GM12878 (cell line): ENCODE data around the gene PTPN21. TPM values are rescaled to one million over a fixed set of nuclear protein-coding genes. Genes with fewer than 3 reads are reported as not detected.

Experiments used
- ATAC-seq: fragments of 200-7000 bp; cut with Tn5 transposase; 3 replicates; pipeline ENCODE4 v1.9.1; 2020; ENCODE audit warnings: mild to moderate bottlenecking, moderate library complexity
- BruUV-seq: library from RNA; stranded (reverse); fragments of 400-500 nt; replicated peaks from 2 replicates; lab custom pipeline; 2021; lab: Mats Ljungman, UMichigan
- CTCF ChIA-PET: fragments of 300-600 bp; sonication (Branson Sonifier 250); formaldehyde crosslinking; extraction: SDS; loops from one replicate; lab custom pipeline; 2021; ENCODE audit warnings: inconsistent platforms; lab: Yijun Ruan, JAX
- POLR2A ChIA-PET: fragments of 350-600 bp; formaldehyde crosslinking; extraction: SDS; loops from one replicate; lab custom pipeline; 2021; ENCODE audit warnings: inconsistent platforms; lab: Charles Lee
- RAD21 ChIA-PET: fragments of 300-600 bp; sonication (Branson Sonifier 250); formaldehyde crosslinking; loops from one replicate; lab custom pipeline; 2023; ENCODE audit warnings: antibody characterized with exemption; ENCODE audit not compliant: unreplicated experiment; lab: Charles Lee
- SMC1A ChIA-PET: fragments of 300-600 bp; sonication (Branson Sonifier 250); formaldehyde crosslinking; loops from one replicate; lab custom pipeline; 2023; ENCODE audit not compliant: unreplicated experiment, uncharacterized antibody; lab: Charles Lee
- DNase-seq: peaks from one replicate; pipeline ENCODE4 v3.0.0-alpha.2; 2011; ENCODE audit warnings: low read depth, low spot score
- FAIRE-seq: peaks from 3 replicates; lab custom pipeline; 2011; peaks lifted over from hg19 to GRCh38; lab: Jason Lieb, UNC
- H2AFZ ChIP-seq: 2 replicates; pipeline ENCODE4 v1.6.0; 2011; ENCODE audit warnings: low read depth, low read length, control low read depth; ENCODE audit not compliant: control insufficient read depth
- H3K27ac ChIP-seq: 2 replicates; pipeline ENCODE4 v1.5.1; 2011; ENCODE audit warnings: control low read depth; ENCODE audit not compliant: control insufficient read depth, insufficient read depth
- H3K27me3 ChIP-seq, 2 experiments: replicated peaks in 1 of 2; 2 replicates each; pipeline versions ENCODE4 v1.6.0 to v1.6.1; 2011; ENCODE audit warnings: low read length in 1 of 2; ENCODE audit not compliant: control insufficient read depth in 2 of 2, insufficient read depth in 2 of 2
- H3K36me3 ChIP-seq, 2 experiments: 2 replicates each; pipeline ENCODE4 v1.5.1; 2011; ENCODE audit warnings: low read length in 1 of 2; ENCODE audit not compliant: control insufficient read depth in 2 of 2, insufficient read depth in 2 of 2
- H3K4me1 ChIP-seq: 2 replicates; pipeline ENCODE4 v1.6.1; 2011; ENCODE audit warnings: mild to moderate bottlenecking, low read length, moderate library complexity, mixed read lengths; ENCODE audit not compliant: control insufficient read depth, insufficient read depth
- H3K4me2 ChIP-seq: 2 replicates; pipeline ENCODE4 v1.6.0; 2011; ENCODE audit warnings: control low read depth; ENCODE audit not compliant: control insufficient read depth, insufficient read depth
- H3K4me3 ChIP-seq: fragments of 200-600 bp; sonication (generic); 2 replicates; pipeline ENCODE4 v1.5.1; 2016
- H3K79me2 ChIP-seq: 2 replicates; pipeline ENCODE4 v1.6.0; 2011; ENCODE audit warnings: low read length; ENCODE audit not compliant: control insufficient read depth, insufficient read depth
- H3K9ac ChIP-seq: 2 replicates; pipeline ENCODE4 v1.8.0; 2011; ENCODE audit warnings: low read length, control low read depth, mixed read lengths; ENCODE audit not compliant: control insufficient read depth, insufficient read depth
- H3K9me3 ChIP-seq: replicated peaks from 3 replicates; pipeline ENCODE4 v1.5.1; 2011; ENCODE audit warnings: mild to moderate bottlenecking, low read length; ENCODE audit not compliant: control insufficient read depth, insufficient read depth
- H4K20me1 ChIP-seq: 2 replicates; pipeline ENCODE4 v1.6.0; 2011; ENCODE audit not compliant: control insufficient read depth, insufficient read depth
- CREM ChIP-seq: IDR thresholded peaks from 2 replicates; pipeline ENCODE4 v1.6.1; 2014; ENCODE audit warnings: antibody characterized with exemption, low read depth
- JUNB ChIP-seq: IDR thresholded peaks from 2 replicates; pipeline ENCODE4 v1.6.1; 2016; ENCODE audit warnings: antibody characterized with exemption, mild to moderate bottlenecking
- SMAD1 ChIP-seq: fragments of 450-650 bp; IDR thresholded peaks from 2 replicates; pipeline ENCODE4 v1.6.1; 2018; ENCODE audit warnings: mild to moderate bottlenecking, low read depth; ENCODE audit not compliant: partially characterized antibody
- SMARCA5 ChIP-seq: fragments of 450-650 bp; IDR thresholded peaks from 2 replicates; pipeline ENCODE4 v1.6.1; 2017; ENCODE audit warnings: mild to moderate bottlenecking
- WGBS: methylation state at CpG from one replicate; pipeline ENCODE4 v1.1.6; 2016; ENCODE audit warnings: low lambda C conversion rate; ENCODE audit not compliant: insufficient replicate concordance, insufficient coverage; ENCODE audit errors: missing lambda C conversion rate; 5-methylcytosine and 5-hydroxymethylcytosine counted together
- in situ Hi-C: fragments of 300-500 bp; cut with MboI; formaldehyde crosslinking; loops from 9 replicates; pipeline ENCODE4 v1.14.3; 2018; ENCODE audit warnings: mixed read lengths
- intact Hi-C: fragments of 100-400 bp; cut with micrococcal nuclease; formaldehyde crosslinking; loops from one replicate; pipeline ENCODE4 v1.14.2; 2022; ENCODE audit not compliant: unreplicated experiment
- polyA plus RNA-seq, 11 experiments: library from polyadenylated mRNA; depleted of rRNA in 4 of 11; unstranded in 6 of 11; stranded (reverse) in 5 of 11; fragments of >200 nt; fragmentation: Nextera tagmentation in 4 of 11; fragmentation: Illumina TruSeq in 1 of 11; extraction: Ambion mirVana in 4 of 11; extraction: Trizol in 1 of 11; gene quantifications; 1 replicate in 1 of 11; 2 replicates in 10 of 11; pipeline versions ENCODE4 v1.2.1 to v1.2.3, GENCODE V29; 2011 to 2016; ENCODE audit warnings: inconsistent platforms in 2 of 11, missing spikeins in 2 of 11, low read depth in 1 of 11
- total RNA-seq, 4 experiments: library from RNA; depleted of rRNA in 3 of 4; stranded (reverse); fragments of >200 nt in 3 of 4; fragmentation: Illumina TruSeq in 1 of 4; extraction: Trizol in 1 of 4; gene quantifications; 2 replicates each; pipeline versions ENCODE4 v1.2.1 to v1.2.3, GENCODE V29; 2013 to 2021
- TF ChIP-seq, protein P1 (sequence below): fragments of 450-650 bp; IDR thresholded peaks from 2 replicates; pipeline ENCODE4 v1.6.1; 2017; ENCODE audit warnings: mild to moderate bottlenecking, moderate library complexity

PTPN21 gene
- total and polyA plus RNA-seq, 10 of the 15 experiments (the other 5 are each of a cell fraction or from before 2014, with no cell fraction given): 0.01 to 0.23 (median 0.04) TPM; not detected in 3

GRCh38 chr14:88597038-88597437 is 42.2 kb upstream of the PTPN21 start:
- FAIRE-seq (no peak), ATAC-seq (no peak), DNase-seq (no peak)
- BruUV-seq: no TSS peak
- TF ChIP-seq SMAD1 (no peak), CREM (no peak), SMARCA5 (no peak), JUNB (no peak)
- TF ChIP-seq, protein P1, sequence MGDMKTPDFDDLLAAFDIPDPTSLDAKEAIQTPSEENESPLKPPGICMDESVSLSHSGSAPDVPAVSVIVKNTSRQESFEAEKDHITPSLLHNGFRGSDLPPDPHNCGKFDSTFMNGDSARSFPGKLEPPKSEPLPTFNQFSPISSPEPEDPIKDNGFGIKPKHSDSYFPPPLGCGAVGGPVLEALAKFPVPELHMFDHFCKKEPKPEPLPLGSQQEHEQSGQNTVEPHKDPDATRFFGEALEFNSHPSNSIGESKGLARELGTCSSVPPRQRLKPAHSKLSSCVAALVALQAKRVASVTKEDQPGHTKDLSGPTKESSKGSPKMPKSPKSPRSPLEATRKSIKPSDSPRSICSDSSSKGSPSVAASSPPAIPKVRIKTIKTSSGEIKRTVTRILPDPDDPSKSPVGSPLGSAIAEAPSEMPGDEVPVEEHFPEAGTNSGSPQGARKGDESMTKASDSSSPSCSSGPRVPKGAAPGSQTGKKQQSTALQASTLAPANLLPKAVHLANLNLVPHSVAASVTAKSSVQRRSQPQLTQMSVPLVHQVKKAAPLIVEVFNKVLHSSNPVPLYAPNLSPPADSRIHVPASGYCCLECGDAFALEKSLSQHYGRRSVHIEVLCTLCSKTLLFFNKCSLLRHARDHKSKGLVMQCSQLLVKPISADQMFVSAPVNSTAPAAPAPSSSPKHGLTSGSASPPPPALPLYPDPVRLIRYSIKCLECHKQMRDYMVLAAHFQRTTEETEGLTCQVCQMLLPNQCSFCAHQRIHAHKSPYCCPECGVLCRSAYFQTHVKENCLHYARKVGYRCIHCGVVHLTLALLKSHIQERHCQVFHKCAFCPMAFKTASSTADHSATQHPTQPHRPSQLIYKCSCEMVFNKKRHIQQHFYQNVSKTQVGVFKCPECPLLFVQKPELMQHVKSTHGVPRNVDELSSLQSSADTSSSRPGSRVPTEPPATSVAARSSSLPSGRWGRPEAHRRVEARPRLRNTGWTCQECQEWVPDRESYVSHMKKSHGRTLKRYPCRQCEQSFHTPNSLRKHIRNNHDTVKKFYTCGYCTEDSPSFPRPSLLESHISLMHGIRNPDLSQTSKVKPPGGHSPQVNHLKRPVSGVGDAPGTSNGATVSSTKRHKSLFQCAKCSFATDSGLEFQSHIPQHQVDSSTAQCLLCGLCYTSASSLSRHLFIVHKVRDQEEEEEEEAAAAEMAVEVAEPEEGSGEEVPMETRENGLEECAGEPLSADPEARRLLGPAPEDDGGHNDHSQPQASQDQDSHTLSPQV: no peak
- POLR2A ChIA-PET: no interaction called here
- SMC1A ChIA-PET: no interaction called here
- Histone ChIP-seq H3K27me3 (no peaks in the 10 kb centered on the region), H3K36me3 (peaks cover 3 to 5% of the 10 kb centered on the region in 2 experiments; a peak in 2 of 4 replicates), H3K27ac (no peak overlapping the region), H4K20me1 (no peaks in the 10 kb centered on the region; the same call in 1 of the 2 replicates), H3K4me2 (no peak overlapping the region), H3K9me3 (no peaks in the 10 kb centered on the region), H3K4me3 (no peak overlapping the region), H3K4me1 (peaks cover 28% of the 10 kb centered on the region), H2AFZ (no peak overlapping the region), H3K79me2 (no peaks in the 10 kb centered on the region), H3K9ac (no peak overlapping the region)
- RAD21 ChIA-PET: no interaction called here
- intact Hi-C loops: no loop called here
- in situ Hi-C loops: no loop called here
- WGBS: 98% methylated on average over 4 of the region's 4 CpGs
- CTCF ChIA-PET: interaction anchor here (1.2 to 1.4 kb wide), 3 partner anchors 17 to 71 kb away, joined by 3 to 5 read pairs (median 4); no protein-coding TSS in a partner anchor
